Activated CD8-positive, alpha-beta memory T cell treated with anti-CD3 and anti-CD28 coated beads for 24 hours (primary cell): ENCODE results near the gene MAP3K20.
"Not testable (repeated sequence)": the region's sequence is repeated elsewhere in the genome, so short reads cannot be mapped to it uniquely, and the experiment has no call there.

Experiments used
- DNase-seq: peaks from one replicate; pipeline ENCODE4 v3.0.0-alpha.2; 2020

Gene MAP3K20

DNA sequence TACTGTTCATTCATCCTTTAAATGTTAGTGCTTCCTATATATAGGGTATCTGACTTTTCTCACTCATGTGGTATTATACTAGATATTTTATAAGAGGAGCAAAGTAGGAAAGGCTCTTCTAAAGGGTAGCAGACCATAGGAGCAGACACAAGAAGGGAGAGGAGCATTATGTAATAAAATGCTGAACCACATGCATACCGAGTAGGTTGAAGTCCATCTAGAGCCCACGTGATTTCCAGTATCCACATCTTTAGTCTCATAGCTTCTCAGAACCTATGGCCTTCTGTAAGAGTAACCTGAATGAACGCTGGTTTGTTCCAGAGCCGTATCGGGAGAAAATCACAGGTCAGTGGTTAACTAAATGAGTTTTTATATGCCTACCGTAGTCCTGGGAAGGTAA, 85.9 kb downstream of the MAP3K20 start:
- no peak for DNase-seq

- not testable (repeated sequence) for DNase-seq
Measured at GRCh38 chr2:173163357-173163756, 87.7 kb downstream of the MAP3K20 start.

DNA sequence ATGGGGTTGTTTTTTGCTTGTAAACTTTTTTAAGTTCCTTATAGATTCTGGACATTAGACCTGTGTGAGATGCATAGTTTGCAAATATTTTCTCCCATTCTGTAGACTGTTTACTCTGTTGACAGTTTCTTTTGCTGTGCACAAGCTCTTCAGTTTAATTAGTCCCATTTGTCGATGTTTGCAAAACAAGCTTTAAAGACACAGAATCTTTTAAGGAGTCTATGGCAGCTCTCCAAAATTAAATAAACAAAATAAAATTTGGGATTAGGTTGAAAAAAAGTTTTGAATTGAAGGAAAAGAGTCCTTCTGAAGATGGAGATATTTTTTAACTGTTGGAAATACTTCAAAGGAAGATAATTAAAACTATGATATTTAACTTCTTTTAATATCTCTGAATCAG, 88.8 kb downstream of the MAP3K20 start:
- DNase-seq, result no peak

- no peak for DNase-seq
Measured at GRCh38 chr2:173165443-173166238, 90.0 kb downstream of the MAP3K20 start.

DNA sequence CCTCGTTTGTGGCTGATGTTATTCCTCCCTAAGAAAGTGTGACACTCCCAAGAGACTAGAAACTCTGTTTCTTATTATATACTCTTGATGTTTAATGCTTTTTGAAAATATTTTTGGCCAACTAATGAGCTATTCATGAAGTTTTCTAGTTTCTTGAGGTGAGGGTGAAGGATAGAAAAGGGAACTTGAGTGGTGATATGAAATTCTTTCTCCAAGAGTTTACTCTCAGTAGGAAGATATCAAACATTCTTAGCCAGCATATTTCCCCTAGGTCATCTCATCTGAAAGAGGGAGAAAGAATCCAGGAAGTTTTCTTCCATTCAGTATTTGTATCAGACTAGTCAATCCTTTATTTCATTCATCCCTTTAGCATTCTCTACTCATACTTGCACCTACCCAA, 95.7 kb downstream of the MAP3K20 start:
- no peak for DNase-seq

- no peak for DNase-seq
Measured at GRCh38 chr2:173171924-173172643, 96.4 kb downstream of the MAP3K20 start.

DNA sequence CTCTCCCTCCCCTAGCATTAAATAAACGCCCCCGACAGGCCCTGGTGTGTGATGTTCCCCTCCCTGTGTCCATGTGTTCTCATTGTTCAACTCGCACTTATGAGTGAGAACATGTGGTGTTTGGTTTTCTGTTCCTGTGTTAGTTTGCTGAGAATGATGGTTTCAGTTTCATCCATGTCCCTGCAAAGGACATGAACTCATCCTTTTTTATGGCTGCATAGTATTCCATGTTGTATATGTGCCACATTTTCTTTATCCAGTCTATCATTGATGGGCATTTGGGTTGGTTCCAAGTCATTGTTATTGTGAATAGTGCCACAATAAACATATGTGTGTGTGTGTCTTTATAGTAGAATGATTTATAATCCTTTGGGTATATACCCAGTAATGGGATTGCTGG, 98.7 kb downstream of the MAP3K20 start:
- DNase-seq, result not testable (repeated sequence)

- no peak for DNase-seq
Measured at GRCh38 chr2:173175222-173175621, 99.6 kb downstream of the MAP3K20 start.

DNA sequence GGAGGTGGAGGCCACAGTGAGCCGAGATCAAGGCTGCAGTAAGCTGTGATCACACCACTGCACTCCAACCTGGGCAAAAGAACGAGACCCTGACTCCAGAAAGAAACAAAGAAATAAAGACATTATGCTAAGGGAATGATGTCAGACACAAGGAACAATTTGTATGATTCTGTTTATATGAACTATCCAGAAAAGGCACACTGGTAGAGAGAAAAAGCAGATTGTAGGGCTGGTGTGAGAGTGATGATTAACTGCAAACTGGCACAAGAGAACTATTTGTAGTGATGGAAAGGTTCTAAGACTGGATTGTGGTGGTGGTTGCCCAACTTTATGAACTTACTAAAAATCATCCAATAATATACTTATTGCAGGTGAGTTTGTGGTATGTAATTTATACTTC, 106.3 kb downstream of the MAP3K20 start:
- no peak for DNase-seq

- DNase-seq, result no peak
Measured at GRCh38 chr2:173184031-173185004, 108.7 kb downstream of the MAP3K20 start.

GRCh38 chr2:173185437-173185836, 109.8 kb downstream of the MAP3K20 start:
- DNase-seq, result no peak

DNA sequence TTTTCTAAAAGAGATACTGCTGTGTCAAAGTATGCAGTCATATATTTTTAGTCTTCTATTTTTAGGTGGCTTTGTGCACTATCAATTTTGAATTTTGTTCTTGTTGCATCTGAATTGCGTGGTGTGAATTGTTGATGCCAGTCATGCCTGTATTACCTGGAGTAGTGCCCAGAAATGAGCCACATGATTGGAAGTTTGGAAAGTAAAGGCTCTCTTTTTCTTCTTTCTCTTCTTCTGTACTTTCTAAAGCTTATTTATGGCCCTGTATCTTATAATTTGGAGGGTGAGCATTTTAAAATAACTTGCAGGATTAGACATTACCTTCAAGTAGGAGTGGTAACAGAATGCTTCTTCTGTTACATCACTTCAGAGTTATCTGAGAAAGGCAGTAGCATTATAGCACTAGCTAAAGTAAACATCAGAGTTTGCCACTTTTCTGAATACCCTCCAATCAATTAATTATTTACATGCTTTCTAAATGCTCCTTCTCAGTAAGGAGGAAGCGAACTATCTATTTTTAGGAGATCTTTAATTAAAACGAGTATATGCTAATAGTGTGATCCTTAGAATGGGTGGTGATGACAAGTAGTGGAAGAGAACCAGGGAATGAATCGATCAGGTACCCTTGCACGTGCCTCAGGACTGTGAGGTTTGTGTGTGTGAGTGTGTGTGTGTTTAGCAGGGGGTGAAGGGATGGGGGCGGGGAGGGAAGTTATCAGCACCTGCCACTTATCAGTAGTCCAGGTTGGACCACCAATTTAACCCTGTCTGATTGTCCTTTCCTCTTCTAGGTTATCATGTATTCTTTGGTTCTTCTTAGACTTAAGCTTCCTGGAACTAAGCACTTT, 112.5 kb downstream of the MAP3K20 start:
- no peak for DNase-seq

GRCh38 chr2:173191601-173192000, 116.0 kb downstream of the MAP3K20 start:
- no peak for DNase-seq

DNA sequence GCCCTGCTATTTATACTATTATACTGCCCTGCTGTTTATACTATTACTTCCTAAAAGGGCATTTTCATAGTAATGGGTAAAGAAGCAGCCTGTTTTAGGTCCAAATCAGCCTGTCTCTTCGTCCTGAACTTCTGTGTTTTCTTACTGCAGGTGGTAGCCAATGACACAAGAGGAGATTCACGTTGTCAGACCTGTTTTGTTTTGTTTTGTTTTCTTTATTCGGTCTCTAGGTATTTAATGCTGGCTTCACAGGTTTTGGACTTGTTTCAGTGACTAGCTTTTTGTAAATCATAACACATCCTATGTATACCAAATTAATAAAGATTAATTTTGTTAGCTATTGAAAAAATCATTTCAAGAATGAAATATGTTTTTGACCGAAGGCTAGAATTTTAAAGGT, 116.4 kb downstream of the MAP3K20 start:
- DNase-seq, result no peak

DNA sequence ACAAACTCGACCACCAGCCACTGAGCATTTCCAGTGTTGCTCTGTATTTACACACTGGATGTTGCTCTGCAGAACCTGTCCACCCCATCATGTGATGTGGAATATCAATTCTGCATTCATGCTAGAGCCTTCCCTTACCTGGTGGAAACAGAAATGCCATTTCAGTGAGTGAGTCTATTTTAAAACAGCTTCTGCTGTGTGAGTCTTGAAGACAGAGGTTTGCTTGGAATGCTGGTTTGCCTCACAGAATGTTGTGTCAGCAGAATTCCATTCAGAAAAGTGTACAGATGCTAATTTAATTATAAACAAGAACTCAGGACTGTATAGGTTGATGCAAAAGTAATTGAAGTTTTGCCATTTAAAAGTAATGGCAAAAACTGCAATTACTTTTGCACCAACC, 118.3 kb downstream of the MAP3K20 start:
- no peak for DNase-seq

GRCh38 chr2:173195100-173195499, 119.5 kb downstream of the MAP3K20 start:
- no peak for DNase-seq

- no peak for DNase-seq
Measured at GRCh38 chr2:173196080-173196479, 120.4 kb downstream of the MAP3K20 start.

GRCh38 chr2:173196638-173197037, 121.0 kb downstream of the MAP3K20 start:
- DNase-seq, result no peak

- DNase-seq, result no peak
Measured at GRCh38 chr2:173198327-173198726, 122.7 kb downstream of the MAP3K20 start.

DNA sequence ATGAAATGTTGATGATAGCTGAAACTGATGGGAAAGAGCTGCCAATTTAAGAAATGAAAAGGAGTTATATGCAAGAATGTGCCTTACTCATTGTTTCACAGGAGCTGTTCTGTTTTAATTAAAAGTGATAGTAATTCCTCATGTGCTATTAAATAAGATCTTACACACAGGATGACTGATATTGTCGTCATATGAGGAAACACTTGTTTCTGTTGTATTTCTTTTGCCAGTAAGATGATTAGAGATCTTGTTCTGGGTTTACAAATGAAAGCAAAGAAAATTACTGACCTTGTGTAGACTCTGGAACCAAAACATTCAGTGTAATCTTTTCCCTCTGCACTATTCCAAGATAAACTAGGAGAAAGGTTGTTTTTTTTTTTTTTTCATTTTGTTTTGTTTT, 123.6 kb downstream of the MAP3K20 start:
- no peak for DNase-seq

DNA sequence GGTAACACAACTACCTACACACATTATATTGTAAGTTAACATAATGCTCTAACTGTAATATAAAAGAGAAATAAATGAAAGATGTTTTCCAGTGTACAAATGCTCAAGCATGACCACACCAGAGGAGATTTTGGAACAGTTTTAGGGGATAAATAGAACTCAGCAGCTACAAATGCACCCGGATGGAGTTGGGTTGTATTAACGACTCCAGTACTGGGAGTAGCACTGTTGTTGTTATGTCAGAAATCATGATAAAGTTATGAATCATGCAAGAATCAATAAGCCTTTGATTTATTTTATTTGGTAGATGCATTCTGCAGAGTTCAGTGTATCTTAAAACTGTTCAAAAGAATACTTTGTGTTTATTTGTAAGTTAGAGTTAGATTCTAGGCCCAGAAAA, 126.9 kb downstream of the MAP3K20 start:
- no peak for DNase-seq

GRCh38 chr2:173204316-173204715, 128.7 kb downstream of the MAP3K20 start:
- no peak for DNase-seq
